ENCODE results near the gene CNTNAP5. TPM values are rescaled to one million over a fixed set of nuclear protein-coding genes. Genes with fewer than 3 reads are reported as not detected.

The CNTNAP5 gene
- total RNA-seq, 1 donor from 2014 or later, result not detected

GRCh38 chr2:124080281-124081153, 55.4 kb downstream of the CNTNAP5 start:
- no peak for TF ChIP-seq CTCF (IDR thresholded peaks at IDR 0.05)
- Histone ChIP-seq H3K4me1 (no peaks in the 10 kb centered on the region), H3K4me3 (no peak overlapping the region), H3K27me3 (ENCODE audit: low read depth) (no peaks in the 10 kb centered on the region), H3K27ac (no peak overlapping the region), H3K9me3 (no peaks in the 10 kb centered on the region), H3K36me3 (no peaks in the 10 kb centered on the region)
- ATAC-seq, result no peak
- intact Hi-C loops (cut with DNase I), result no loop called here
- no peak for DNase-seq

- Histone ChIP-seq H3K4me3 (no peak overlapping the region), H3K27me3 (ENCODE audit: low read depth) (no peaks in the 10 kb centered on the region), H3K4me1 (no peaks in the 10 kb centered on the region), H3K27ac (no peak overlapping the region), H3K36me3 (no peaks in the 10 kb centered on the region), H3K9me3 (no peaks in the 10 kb centered on the region)
- intact Hi-C loops (cut with DNase I), result no loop called here
- ATAC-seq, result no peak
- no peak for TF ChIP-seq CTCF (IDR thresholded peaks at IDR 0.05)
- DNase-seq, result no peak
Observed at GRCh38 chr2:124081154-124081716, 56.1 kb downstream of the CNTNAP5 start.

GRCh38 chr2:124088616-124089015, 63.5 kb downstream of the CNTNAP5 start:
- intact Hi-C loops (cut with DNase I), result no loop called here
- Histone ChIP-seq H3K36me3 (no peaks in the 10 kb centered on the region), H3K27me3 (ENCODE audit: low read depth) (no peaks in the 10 kb centered on the region), H3K9me3 (no peaks in the 10 kb centered on the region), H3K27ac (no peak overlapping the region), H3K4me3 (no peak overlapping the region), H3K4me1 (no peaks in the 10 kb centered on the region)
- no peak for TF ChIP-seq CTCF (IDR thresholded peaks at IDR 0.05)
- DNase-seq (no peak), ATAC-seq (no peak)

GRCh38 chr2:124091721-124092120, 66.6 kb downstream of the CNTNAP5 start:
- H3K4me3 ChIP-seq, result no peak overlapping the region
- no peaks in the 10 kb centered on the region for H3K27me3 ChIP-seq (ENCODE audit: low read depth)
- no peaks in the 10 kb centered on the region for H3K9me3 ChIP-seq
- intact Hi-C loops (cut with DNase I), result no loop called here
- no peaks in the 10 kb centered on the region for H3K4me1 ChIP-seq
- ATAC-seq (no peak), DNase-seq (no peak)
- H3K27ac ChIP-seq, result no peak overlapping the region
- no peaks in the 10 kb centered on the region for H3K36me3 ChIP-seq
- TF ChIP-seq CTCF (IDR thresholded peaks at IDR 0.05), result no peak

GRCh38 chr2:124092651-124093050, 67.6 kb downstream of the CNTNAP5 start:
- Histone ChIP-seq H3K4me1 (no peaks in the 10 kb centered on the region), H3K4me3 (no peak overlapping the region), H3K27me3 (ENCODE audit: low read depth) (no peaks in the 10 kb centered on the region), H3K27ac (no peak overlapping the region), H3K36me3 (no peaks in the 10 kb centered on the region), H3K9me3 (no peaks in the 10 kb centered on the region)
- intact Hi-C loops (cut with DNase I), result no loop called here
- DNase-seq (no peak), ATAC-seq (no peak)
- no peak for TF ChIP-seq CTCF (IDR thresholded peaks at IDR 0.05)
